ENCODE measurements around the gene HTR3E.

- TF ChIP-seq CTCF (conservative IDR thresholded peaks at IDR 0.05) (no peak), EZH2 (IDR thresholded peaks at IDR 0.05; ENCODE audit: low read depth) (no peak)
Measured at GRCh38 chr3:184082465-184082864, 14.4 kb upstream of the HTR3E start.

Measured in PC-9 (cell line).